ENCODE results near the gene UBR1.

DNA sequence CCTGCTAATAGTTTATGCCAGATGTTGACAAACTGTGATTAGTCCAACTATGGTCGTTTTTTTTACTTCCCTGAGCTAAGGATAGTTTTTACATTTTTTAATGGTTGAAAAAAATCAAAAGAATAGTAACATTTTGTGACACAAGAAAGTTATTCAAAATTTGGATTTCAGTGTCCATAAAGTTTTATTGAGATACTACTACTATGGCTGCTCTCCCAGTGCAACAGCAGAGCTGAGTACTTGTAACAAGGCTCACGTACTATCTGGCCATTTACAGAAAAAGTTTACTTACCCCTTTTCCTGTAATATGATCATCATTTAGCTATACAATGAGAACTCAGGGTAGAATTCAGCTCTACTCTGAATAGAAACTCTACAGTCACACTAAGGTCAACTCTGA lies 16.0 kb upstream of the UBR1 start:
- TF ChIP-seq CTCF (conservative IDR thresholded peaks at IDR 0.05; ENCODE audit: low read depth, low read length) (no peak), EZH2 (IDR thresholded peaks at IDR 0.05; ENCODE audit: borderline replicate concordance, low read depth, low read length, poor library complexity, severe bottlenecking) (no peak)

Data from A673 (cell line).